Measurements from ENCODE around the gene PLGRKT. TPM values are rescaled to one million over a fixed set of nuclear protein-coding genes. Genes with fewer than 3 reads are reported as not detected.

Gene PLGRKT
- polyA plus RNA-seq, 3 donors: 4.6 to 19.7 (median 14.8) TPM

- Mint-ChIP-seq H3K27me3 (ENCODE audit: low read depth in 3 of 3) (no peaks in the 10 kb centered on the region), H3K4me1 (peaks cover 5% of the 10 kb centered on the region), H3K9me3 (peaks cover 0 to 8% (median 0%) of the 10 kb centered on the region in 7 donors), H3K36me3 (no peaks in the 10 kb centered on the region), H3K27ac (peak overlapping the region in 2 of 7 donors; percentile 3 to 81), H3K4me3 (no peak overlapping the region)
- no peak for TF ChIP-seq CTCF (IDR thresholded peaks at IDR 0.05)
- Histone ChIP-seq H4K20me1 (ENCODE audit: insufficient read depth, low read length) (no peaks in the 10 kb centered on the region), H3K79me2 (ENCODE audit: insufficient read depth, low read length) (no peaks in the 10 kb centered on the region), H3K36me3 (replicated peaks in 1 of 2; ENCODE audit: control insufficient read depth in 1 of 2, insufficient read depth in 2 of 2, low read length in 2 of 2) (no peaks in the 10 kb centered on the region), H3K9me3 (replicated peaks in 1 of 2; ENCODE audit: control insufficient read depth in 1 of 2, insufficient read depth in 1 of 2, low read length in 2 of 2) (peaks cover 0 to under 1% of the 10 kb centered on the region in 2 donors), H3K4me1 (ENCODE audit: control insufficient read depth in 1 of 2, insufficient read depth in 2 of 2, low read length in 2 of 2) (no peaks in the 10 kb centered on the region), H3K9ac (ENCODE audit: insufficient read depth, low read length, poor library complexity, severe bottlenecking) (no peak overlapping the region), H2AFZ (ENCODE audit: insufficient read depth, low read depth, low read length, poor library complexity, severe bottlenecking) (no peak overlapping the region), H3K4me2 (replicated peaks; ENCODE audit: extremely low read depth, low read length, poor library complexity, severe bottlenecking) (no peak overlapping the region), H3K4me3 (replicated peaks in 1 of 3; ENCODE audit: low read depth in 2 of 3, low read length in 3 of 3) (no peak overlapping the region), H3K27me3 (ENCODE audit: control insufficient read depth in 2 of 2, insufficient read depth in 2 of 2, low read length in 2 of 2) (no peaks in the 10 kb centered on the region), H3K27ac (ENCODE audit: low read depth in 1 of 2, low read length in 2 of 2) (no peak overlapping the region)
- 100% methylated on average over 1 of the region's 6 CpGs for WGBS (ENCODE audit: insufficient coverage)
- intact Hi-C loops (cut with micrococcal nuclease): loop anchor here in 1 of 2 donors (10.0 kb wide), 1 partner anchor 51 kb away; no protein-coding TSS in a partner anchor
- DNase-seq: no peak
Measured at GRCh38 chr9:5375790-5376477, 61.8 kb downstream of the PLGRKT start.

GRCh38 chr9:5375091-5375490, 62.6 kb downstream of the PLGRKT start:
- no peak for DNase-seq
- Mint-ChIP-seq H3K4me3 (no peak overlapping the region), H3K9me3 (peaks cover 0 to 4% (median 0%) of the 10 kb centered on the region in 7 donors), H3K4me1 (peaks cover 5% of the 10 kb centered on the region), H3K36me3 (no peaks in the 10 kb centered on the region), H3K27me3 (ENCODE audit: low read depth in 3 of 3) (no peaks in the 10 kb centered on the region), H3K27ac (no peak overlapping the region)
- H3K4me1 ChIP-seq (ENCODE audit: control insufficient read depth in 1 of 2, insufficient read depth in 2 of 2, low read length in 2 of 2): no peaks in the 10 kb centered on the region
- WGBS (ENCODE audit: insufficient coverage): 100% methylated on average over 1 of the region's 1 CpG
- no peaks in the 10 kb centered on the region for H3K36me3 ChIP-seq (replicated peaks in 1 of 2; ENCODE audit: control insufficient read depth in 1 of 2, insufficient read depth in 2 of 2, low read length in 2 of 2)
- H3K9me3 ChIP-seq (replicated peaks in 1 of 2; ENCODE audit: control insufficient read depth in 1 of 2, insufficient read depth in 1 of 2, low read length in 2 of 2): no peaks in the 10 kb centered on the region
- no peak overlapping the region for H3K4me2 ChIP-seq (replicated peaks; ENCODE audit: extremely low read depth, low read length, poor library complexity, severe bottlenecking)
- no peaks in the 10 kb centered on the region for H4K20me1 ChIP-seq (ENCODE audit: insufficient read depth, low read length)
- intact Hi-C loops (cut with micrococcal nuclease): loop anchor here in 1 of 2 donors (10.0 kb wide), 1 partner anchor 50 kb away; no protein-coding TSS in a partner anchor
- H3K27me3 ChIP-seq (ENCODE audit: control insufficient read depth in 2 of 2, insufficient read depth in 2 of 2, low read length in 2 of 2): no peaks in the 10 kb centered on the region
- H2AFZ ChIP-seq (ENCODE audit: insufficient read depth, low read depth, low read length, poor library complexity, severe bottlenecking): no peak overlapping the region
- H3K79me2 ChIP-seq (ENCODE audit: insufficient read depth, low read length): no peaks in the 10 kb centered on the region
- no peak overlapping the region for H3K27ac ChIP-seq (ENCODE audit: low read depth in 1 of 2, low read length in 2 of 2)
- H3K9ac ChIP-seq (ENCODE audit: insufficient read depth, low read length, poor library complexity, severe bottlenecking): no peak overlapping the region
- no peak overlapping the region for H3K4me3 ChIP-seq (replicated peaks in 1 of 3; ENCODE audit: low read depth in 2 of 3, low read length in 3 of 3)
- no peak for TF ChIP-seq CTCF (IDR thresholded peaks at IDR 0.05)
